Nephron progenitor cell (in vitro differentiated cells): ENCODE results near the gene FJX1.
A peak's percentile ranks its signal among the peaks of the same experiment; 100 is the strongest.
"Not testable (repeated sequence)": the region's sequence is repeated elsewhere in the genome, so short reads cannot be mapped to it uniquely, and the experiment has no call there.

Experiments used
- DNase-seq: peaks from one replicate; pipeline ENCODE4 v3.0.0; 2021
- H3K27ac Mint-ChIP-seq: 2 replicates; pipeline ENCODE4 v1.8.0; 2021; ENCODE audit warnings: mild to moderate bottlenecking, moderate library complexity, mixed read lengths
- H3K27me3 Mint-ChIP-seq: 2 replicates; pipeline ENCODE4 v1.8.0; 2021; ENCODE audit warnings: mild to moderate bottlenecking, low read depth, mixed read lengths; ENCODE audit not compliant: poor library complexity
- H3K36me3 Mint-ChIP-seq: 2 replicates; pipeline ENCODE4 v1.8.0; 2021; ENCODE audit warnings: low read depth, mixed read lengths
- H3K4me1 Mint-ChIP-seq: 2 replicates; pipeline ENCODE4 v1.8.0; 2021; ENCODE audit warnings: mixed read lengths
- H3K4me3 Mint-ChIP-seq: 2 replicates; pipeline ENCODE4 v1.8.0; 2021; ENCODE audit warnings: mild to moderate bottlenecking, moderate library complexity, mixed read lengths
- H3K9me3 Mint-ChIP-seq: 2 replicates; pipeline ENCODE4 v1.8.0; 2021; ENCODE audit warnings: mild to moderate bottlenecking, moderate library complexity, mixed read lengths
- CTCF ChIP-seq: fragments of 200-600 bp; sonication (generic); IDR thresholded peaks from 2 replicates; pipeline ENCODE4 v1.5.0; 2021; ENCODE audit warnings: antibody characterized with exemption

FJX1 gene

GRCh38 chr11:35650467-35650866 lies 32.2 kb downstream of the FJX1 start:
- H3K4me1 Mint-ChIP-seq = peaks cover 17% of the 10 kb centered on the region
- TF ChIP-seq CTCF = no peak

GRCh38 chr11:35651263-35651662 lies 33.0 kb downstream of the FJX1 start:
- Mint-ChIP-seq H3K36me3 (no peaks in the 10 kb centered on the region), H3K27me3 (peaks cover 26% of the 10 kb centered on the region), H3K27ac (no peak overlapping the region)

More at GRCh38 chr11:35650467-35650866, 32.2 kb downstream of the FJX1 start:
- no peaks in the 10 kb centered on the region for H3K9me3 Mint-ChIP-seq
- DNase-seq = no peak
- no peak overlapping the region for H3K27ac Mint-ChIP-seq
- no peaks in the 10 kb centered on the region for H3K36me3 Mint-ChIP-seq
- peaks cover 21% of the 10 kb centered on the region for H3K27me3 Mint-ChIP-seq
- no peak overlapping the region for H3K4me3 Mint-ChIP-seq

GRCh38 chr11:35652786-35653185 lies 34.5 kb downstream of the FJX1 start:
- H3K9me3 Mint-ChIP-seq, H3K36me3 Mint-ChIP-seq, H3K4me3 Mint-ChIP-seq, H3K27ac Mint-ChIP-seq, DNase-seq: not testable (repeated sequence)
- Mint-ChIP-seq H3K4me1 (peaks cover 19% of the 10 kb centered on the region), H3K27me3 (peaks cover 41% of the 10 kb centered on the region)

More at GRCh38 chr11:35651263-35651662, 33.0 kb downstream of the FJX1 start:
- Mint-ChIP-seq H3K4me3 (no peak overlapping the region), H3K9me3 (no peaks in the 10 kb centered on the region), H3K4me1 (peaks cover 19% of the 10 kb centered on the region)
- DNase-seq = no peak
- no peak for TF ChIP-seq CTCF

- no peaks in the 10 kb centered on the region for H3K36me3 Mint-ChIP-seq
- no peak for DNase-seq
- TF ChIP-seq CTCF = no peak
- no peak overlapping the region for H3K27ac Mint-ChIP-seq
- no peaks in the 10 kb centered on the region for H3K9me3 Mint-ChIP-seq
- peaks cover 19% of the 10 kb centered on the region for H3K4me1 Mint-ChIP-seq
- H3K27me3 Mint-ChIP-seq = peaks cover 45% of the 10 kb centered on the region
- peak overlapping the region; percentile 10 for H3K4me3 Mint-ChIP-seq
These were observed 36.5 kb downstream of the FJX1 start for GRCh38 chr11:35654711-35655110.

GRCh38 chr11:35655254-35655653 lies 37.0 kb downstream of the FJX1 start:
- TF ChIP-seq CTCF = no peak
- Mint-ChIP-seq H3K9me3 (no peaks in the 10 kb centered on the region), H3K4me3 (no peak overlapping the region), H3K36me3 (no peaks in the 10 kb centered on the region), H3K4me1 (peaks cover 19% of the 10 kb centered on the region), H3K27ac (no peak overlapping the region), H3K27me3 (peaks cover 51% of the 10 kb centered on the region)
- no peak for DNase-seq

- Mint-ChIP-seq H3K27me3 (peaks cover 49% of the 10 kb centered on the region), H3K36me3 (no peaks in the 10 kb centered on the region), H3K4me3 (no peak overlapping the region), H3K9me3 (no peaks in the 10 kb centered on the region), H3K27ac (no peak overlapping the region), H3K4me1 (peaks cover 19% of the 10 kb centered on the region)
- DNase-seq = no peak
- no peak for TF ChIP-seq CTCF
These were observed 37.6 kb downstream of the FJX1 start for GRCh38 chr11:35655856-35656255.
